H9 (cell line): ENCODE results near the gene KRT40. TPM values are rescaled to one million over a fixed set of nuclear protein-coding genes. Genes with fewer than 3 reads are reported as not detected.

Experiments used
- DNase-seq: peaks from one replicate; pipeline ENCODE4 v3.0.0-alpha.2; 2017
- H2AFZ ChIP-seq: one replicate; pipeline ENCODE4 v1.6.1; 2013; ENCODE audit warnings: mild to moderate bottlenecking, low read length, control low read depth, moderate library complexity
- H2AK5ac ChIP-seq: 2 replicates; pipeline ENCODE4 v1.6.1; 2013; ENCODE audit warnings: low read length, control low read depth, mixed read lengths; ENCODE audit not compliant: insufficient read length
- H2BK120ac ChIP-seq: one replicate; pipeline ENCODE4 v1.6.1; 2013; ENCODE audit warnings: low read depth, mild to moderate bottlenecking, low read length, control low read depth, inconsistent platforms; ENCODE audit not compliant: poor library complexity, severe bottlenecking
- H2BK12ac ChIP-seq: 2 replicates; pipeline ENCODE4 v1.6.1; 2013; ENCODE audit warnings: low read length, control low read depth, mixed read lengths, low read depth; ENCODE audit not compliant: insufficient read length
- H2BK15ac ChIP-seq: 2 replicates; pipeline ENCODE4 v1.6.1; 2013; ENCODE audit warnings: low read depth, low read length, control low read depth
- H2BK20ac ChIP-seq: one replicate; pipeline ENCODE4 v1.6.1; 2013; ENCODE audit warnings: low read depth, mild to moderate bottlenecking, low read length, control low read depth, inconsistent platforms; ENCODE audit not compliant: poor library complexity, severe bottlenecking
- H2BK5ac ChIP-seq: 2 replicates; pipeline ENCODE4 v1.6.1; 2013; ENCODE audit warnings: low read length, control low read depth, mixed read lengths; ENCODE audit not compliant: insufficient read length
- H3K14ac ChIP-seq: 2 replicates; pipeline ENCODE4 v1.6.1; 2013; ENCODE audit warnings: low read length, control low read depth; ENCODE audit not compliant: insufficient read depth
- H3K18ac ChIP-seq: 2 replicates; pipeline ENCODE4 v1.6.1; 2013; ENCODE audit warnings: low read depth, mild to moderate bottlenecking, mixed read lengths, low read length, control low read depth; ENCODE audit not compliant: insufficient read length
- H3K23ac ChIP-seq: 2 replicates; pipeline ENCODE4 v1.6.1; 2013; ENCODE audit warnings: low read length, control low read depth, mixed read lengths, low read depth; ENCODE audit not compliant: insufficient read length
- H3K23me2 ChIP-seq: 2 replicates; pipeline ENCODE4 v1.6.1; 2013; ENCODE audit warnings: low read depth, mild to moderate bottlenecking, mixed read lengths, low read length, control low read depth; ENCODE audit not compliant: insufficient read length, poor library complexity, severe bottlenecking
- H3K27ac ChIP-seq: 2 replicates; pipeline ENCODE4 v1.5.1; 2013; ENCODE audit warnings: low read length, control low read depth, mixed read lengths, low read depth; ENCODE audit not compliant: insufficient read length
- H3K27me3 ChIP-seq: 2 replicates; pipeline ENCODE4 v1.6.1; 2013; ENCODE audit warnings: low read length, control low read depth, inconsistent platforms; ENCODE audit not compliant: insufficient read depth
- H3K4ac ChIP-seq: 2 replicates; pipeline ENCODE4 v1.6.1; 2013; ENCODE audit warnings: low read depth, mild to moderate bottlenecking, control low read depth, inconsistent platforms, low read length, moderate library complexity
- H3K4me1 ChIP-seq: 2 replicates; pipeline ENCODE4 v1.6.1; 2013; ENCODE audit warnings: low read length, control low read depth, inconsistent platforms; ENCODE audit not compliant: insufficient read depth
- H3K4me2 ChIP-seq: 2 replicates; pipeline ENCODE4 v1.6.1; 2013; ENCODE audit warnings: low read length, control low read depth, mixed read lengths; ENCODE audit not compliant: insufficient read length, insufficient read depth
- H3K56ac ChIP-seq: 2 replicates; pipeline ENCODE4 v1.6.1; 2013; ENCODE audit warnings: low read depth, mild to moderate bottlenecking, mixed read lengths, low read length, control low read depth; ENCODE audit not compliant: insufficient read length
- H3K79me1 ChIP-seq: 2 replicates; pipeline ENCODE4 v1.6.1; 2013; ENCODE audit warnings: low read depth, mild to moderate bottlenecking, moderate library complexity, low read length, control low read depth, inconsistent platforms; ENCODE audit not compliant: insufficient read depth, poor library complexity, severe bottlenecking
- H3K79me2 ChIP-seq: 2 replicates; pipeline ENCODE4 v1.6.1; 2013; ENCODE audit warnings: low read length, control low read depth, inconsistent platforms; ENCODE audit not compliant: insufficient read depth
- H3K9ac ChIP-seq: 2 replicates; pipeline ENCODE4 v1.6.1; 2013; ENCODE audit warnings: low read length, control low read depth, mixed read lengths; ENCODE audit not compliant: insufficient read length; ENCODE audit errors: extremely low read depth
- H3K9me3 ChIP-seq: one replicate; pipeline ENCODE4 v1.6.1; 2013; ENCODE audit warnings: low read depth, low read length, inconsistent platforms; ENCODE audit not compliant: control insufficient read depth
- H3T11ph ChIP-seq: one replicate; pipeline ENCODE4 v1.6.1; 2013; ENCODE audit warnings: mild to moderate bottlenecking, low read length, control low read depth, inconsistent platforms
- H4K20me1 ChIP-seq: one replicate; pipeline ENCODE4 v1.6.1; 2013; ENCODE audit not compliant: control insufficient read depth, insufficient read length, insufficient read depth
- H4K5ac ChIP-seq: 2 replicates; pipeline ENCODE4 v1.6.1; 2013; ENCODE audit warnings: low read depth, mild to moderate bottlenecking, mixed read lengths, low read length, control low read depth; ENCODE audit not compliant: insufficient read length
- H4K8ac ChIP-seq: replicated peaks from 2 replicates; pipeline ENCODE4 v1.6.1; 2013; ENCODE audit warnings: low read length, control low read depth, mixed read lengths, low read depth; ENCODE audit not compliant: insufficient read length
- H4K91ac ChIP-seq: 2 replicates; pipeline ENCODE4 v1.6.1; 2013; ENCODE audit warnings: low read depth, mild to moderate bottlenecking, moderate library complexity, mixed read lengths, low read length, control low read depth; ENCODE audit not compliant: insufficient read length
- H3K27ac Mint-ChIP-seq, 3 experiments: 2 replicates in 2 of 3; 3 replicates in 1 of 3; pipeline ENCODE4 v1.8.0; 2020 to 2021; ENCODE audit warnings: mixed read lengths in 3 of 3, mild to moderate bottlenecking in 1 of 3, moderate library complexity in 1 of 3
- H3K27me3 Mint-ChIP-seq: 2 replicates; pipeline ENCODE4 v1.8.0; 2021; ENCODE audit warnings: low read depth, mild to moderate bottlenecking, moderate library complexity, mixed read lengths
- H3K36me3 Mint-ChIP-seq, 3 experiments: 2 replicates in 2 of 3; 3 replicates in 1 of 3; pipeline ENCODE4 v1.8.0; 2020 to 2021; ENCODE audit warnings: low read depth in 3 of 3, mixed read lengths in 3 of 3; ENCODE audit not compliant: insufficient read depth in 1 of 3
- H3K4me1 Mint-ChIP-seq, 2 experiments: 2 replicates each; pipeline ENCODE4 v1.8.0; 2020; ENCODE audit warnings: mixed read lengths in 2 of 2
- H3K4me3 Mint-ChIP-seq, 2 experiments: 2 replicates in 1 of 2; 3 replicates in 1 of 2; pipeline ENCODE4 v1.8.0; 2020 to 2021; ENCODE audit warnings: mild to moderate bottlenecking in 2 of 2, mixed read lengths in 2 of 2, moderate library complexity in 1 of 2
- H3K9me3 Mint-ChIP-seq, 2 experiments: 2 replicates in 1 of 2; 3 replicates in 1 of 2; pipeline ENCODE4 v1.8.0; 2020; ENCODE audit warnings: mild to moderate bottlenecking in 2 of 2, mixed read lengths in 2 of 2, moderate library complexity in 1 of 2
- WGBS: extraction: QIAGEN DNeasy Blood & Tissue Kit; methylation state at CpG from one replicate; pipeline ENCODE4 v1.1.7; 2013; ENCODE audit warnings: missing lambda C conversion rate, low lambda C conversion rate, mixed read lengths; ENCODE audit not compliant: insufficient read length; ENCODE audit errors: extremely low coverage; 5-methylcytosine and 5-hydroxymethylcytosine counted together
- total RNA-seq: library from RNA; stranded (reverse); gene quantifications from 2 replicates; pipeline ENCODE4 v1.2.1, GENCODE V29; 2021
- TF ChIP-seq, protein P1 (sequence below): fragments of 200-600 bp; sonication (generic); conservative IDR thresholded peaks from 3 replicates; pipeline ENCODE4 v1.8.0; 2021; ENCODE audit warnings: antibody characterized with exemption, mild to moderate bottlenecking

Gene KRT40
- total RNA-seq, 1 experiment from 2014 or later, result not detected

DNA sequence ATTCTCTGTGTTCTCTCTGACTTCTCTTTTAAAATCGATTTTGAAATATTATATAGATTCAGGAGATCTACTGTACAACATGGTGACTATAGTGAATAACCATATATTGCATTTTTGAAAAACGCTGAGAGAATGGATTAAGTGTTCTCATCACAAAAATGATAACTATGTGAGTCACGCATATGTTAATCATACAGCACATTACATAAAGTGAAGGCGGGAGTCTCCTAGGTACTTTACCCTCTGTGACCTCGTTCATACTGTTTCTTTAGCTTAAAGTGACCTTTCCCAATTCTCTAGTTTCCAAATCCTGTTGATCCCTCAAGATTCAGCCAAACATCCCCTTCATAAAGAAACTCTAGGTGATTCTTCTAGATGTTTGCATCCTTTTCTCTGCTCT is 18.7 kb upstream of the KRT40 start:
- no peak overlapping the region for H3K9ac ChIP-seq
- no peaks in the 10 kb centered on the region for H3K36me3 Mint-ChIP-seq

More for the DNA sequence above, 18.7 kb upstream of the KRT40 start:
- H3K9me3 Mint-ChIP-seq, result no peaks in the 10 kb centered on the region
- H2BK15ac ChIP-seq, result no peak overlapping the region
- no peak overlapping the region for H3K56ac ChIP-seq
- DNase-seq, result no peak
- TF ChIP-seq, protein P1, sequence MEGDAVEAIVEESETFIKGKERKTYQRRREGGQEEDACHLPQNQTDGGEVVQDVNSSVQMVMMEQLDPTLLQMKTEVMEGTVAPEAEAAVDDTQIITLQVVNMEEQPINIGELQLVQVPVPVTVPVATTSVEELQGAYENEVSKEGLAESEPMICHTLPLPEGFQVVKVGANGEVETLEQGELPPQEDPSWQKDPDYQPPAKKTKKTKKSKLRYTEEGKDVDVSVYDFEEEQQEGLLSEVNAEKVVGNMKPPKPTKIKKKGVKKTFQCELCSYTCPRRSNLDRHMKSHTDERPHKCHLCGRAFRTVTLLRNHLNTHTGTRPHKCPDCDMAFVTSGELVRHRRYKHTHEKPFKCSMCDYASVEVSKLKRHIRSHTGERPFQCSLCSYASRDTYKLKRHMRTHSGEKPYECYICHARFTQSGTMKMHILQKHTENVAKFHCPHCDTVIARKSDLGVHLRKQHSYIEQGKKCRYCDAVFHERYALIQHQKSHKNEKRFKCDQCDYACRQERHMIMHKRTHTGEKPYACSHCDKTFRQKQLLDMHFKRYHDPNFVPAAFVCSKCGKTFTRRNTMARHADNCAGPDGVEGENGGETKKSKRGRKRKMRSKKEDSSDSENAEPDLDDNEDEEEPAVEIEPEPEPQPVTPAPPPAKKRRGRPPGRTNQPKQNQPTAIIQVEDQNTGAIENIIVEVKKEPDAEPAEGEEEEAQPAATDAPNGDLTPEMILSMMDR, result no peak
- no peak overlapping the region for H4K8ac ChIP-seq
- H3T11ph ChIP-seq, result no peak overlapping the region
- no peaks in the 10 kb centered on the region for H3K27me3 ChIP-seq
- H2AFZ ChIP-seq, result no peak overlapping the region
- no peaks in the 10 kb centered on the region for H3K23me2 ChIP-seq
- H4K5ac ChIP-seq, result no peak overlapping the region
- H3K4ac ChIP-seq, result no peak overlapping the region
- no peaks in the 10 kb centered on the region for H3K79me2 ChIP-seq
- H3K4me1 ChIP-seq, result 0 out of 2 replicates have a peak, but pooled peaks cover 3% of the 10 kb centered on the region
- H2BK120ac ChIP-seq, result no peak overlapping the region
- no peak overlapping the region for H2BK5ac ChIP-seq
- no peak overlapping the region for H2AK5ac ChIP-seq
- WGBS, result no CpG with 5 or more reads among the region's 5 CpGs
- no peak overlapping the region for H3K4me3 Mint-ChIP-seq
- no peak overlapping the region for H3K27ac ChIP-seq
- no peaks in the 10 kb centered on the region for H3K9me3 ChIP-seq
- H3K79me1 ChIP-seq, result no peaks in the 10 kb centered on the region
- H3K14ac ChIP-seq, result no peak overlapping the region
- no peaks in the 10 kb centered on the region for H4K20me1 ChIP-seq
- H3K4me1 Mint-ChIP-seq, result peaks cover 4 to 6% of the 10 kb centered on the region in 2 experiments
- H3K4me2 ChIP-seq, result no peak overlapping the region
- H3K27ac Mint-ChIP-seq, result no peak overlapping the region
- no peak overlapping the region for H3K23ac ChIP-seq
- H2BK20ac ChIP-seq, result no peak overlapping the region
- H2BK12ac ChIP-seq, result no peak overlapping the region
- no peak overlapping the region for H4K91ac ChIP-seq
- H3K27me3 Mint-ChIP-seq, result no peaks in the 10 kb centered on the region
- H3K18ac ChIP-seq, result no peak overlapping the region
